Measurements from ENCODE around the gene AP3D1. TPM values are rescaled to one million over a fixed set of nuclear protein-coding genes. Genes with fewer than 3 reads are reported as not detected.

Gene AP3D1
- total and polyA plus RNA-seq, 10 donors, result 32.8 to 112 (median 96.2) TPM

- no peaks in the 10 kb centered on the region for H3K9me3 ChIP-seq
- H3K4me1 ChIP-seq, result peaks cover 25 to 75% (median 46%) of the 10 kb centered on the region in 6 donors
- H3K27ac ChIP-seq, result peak overlapping the region in 3 of 8 donors; percentile 42 to 91 (median 62)
- 82 to 95% (median 92%) methylated on average over 19 of the region's 19 CpGs for WGBS, 5 donors
- TF ChIP-seq POLR2A (IDR thresholded peaks at IDR 0.05) (no peak), CTCF (IDR thresholded peaks at IDR 0.05 in 8 of 11, conservative IDR thresholded peaks at IDR 0.05 in 3 of 11) (no peak), POLR2AphosphoS5 (IDR thresholded peaks at IDR 0.05) (peak; percentile 25 to 76 (median 49))
- no peaks in the 10 kb centered on the region for H3K27me3 ChIP-seq (replicated peaks in 1 of 7)
- peaks cover 0 to 61% (median 52%) of the 10 kb centered on the region in 6 donors for H3K36me3 ChIP-seq
- DNase-seq, result no peak
- intact Hi-C loops (cut with DNase I; ENCODE audit: low total_unique reads), result no loop called here
- H3K4me3 ChIP-seq, result no peak overlapping the region
Observed at GRCh38 chr19:2070986-2071673, 80.2 kb downstream of the AP3D1 start.

- WGBS, 5 donors, result 79 to 91% (median 87%) methylated on average over 10 of the region's 10 CpGs
- no peak for TF ChIP-seq POLR2A (IDR thresholded peaks at IDR 0.05)
- TF ChIP-seq CTCF (IDR thresholded peaks at IDR 0.05 in 8 of 11, conservative IDR thresholded peaks at IDR 0.05 in 3 of 11), result no peak
- no peak for TF ChIP-seq POLR2AphosphoS5 (IDR thresholded peaks at IDR 0.05)
- DNase-seq, result no peak
- Histone ChIP-seq H3K36me3 (peaks cover 0 to 54% (median 45%) of the 10 kb centered on the region in 6 donors), H3K27me3 (replicated peaks in 1 of 7) (no peaks in the 10 kb centered on the region), H3K27ac (peak overlapping the region in 5 of 8 donors; percentile 52 to 74 (median 62)), H3K4me1 (peaks cover 25 to 73% (median 44%) of the 10 kb centered on the region in 6 donors), H3K4me3 (no peak overlapping the region), H3K9me3 (no peaks in the 10 kb centered on the region)
- intact Hi-C loops (cut with DNase I; ENCODE audit: low total_unique reads), result no loop called here
Observed at GRCh38 chr19:2070436-2070827, 80.9 kb downstream of the AP3D1 start.

- peak; percentile 72 for DNase-seq
- 77 to 90% (median 81%) methylated on average over 24 to 38 of the region's 38 CpGs for WGBS, 5 donors
- intact Hi-C loops (cut with DNase I; ENCODE audit: low total_unique reads), result loop anchor here (5.0 kb wide), 1 partner anchor 48 kb away; the partner anchor contains the start of gene BTBD2
- Histone ChIP-seq H3K36me3 (no peaks in the 10 kb centered on the region), H3K9me3 (no peaks in the 10 kb centered on the region), H3K4me1 (peaks cover 28 to 82% (median 46%) of the 10 kb centered on the region in 6 donors), H3K4me3 (no peak overlapping the region), H3K27ac (peak overlapping the region in 7 of 8 donors; percentile 39 to 77 (median 67)), H3K27me3 (replicated peaks in 1 of 7) (no peaks in the 10 kb centered on the region)
- TF ChIP-seq POLR2AphosphoS5 (IDR thresholded peaks at IDR 0.05), result peak; percentile 52 to 86 (median 73)
- no peak for TF ChIP-seq POLR2A (IDR thresholded peaks at IDR 0.05)
- TF ChIP-seq CTCF (IDR thresholded peaks at IDR 0.05 in 8 of 11, conservative IDR thresholded peaks at IDR 0.05 in 3 of 11), result no peak
Observed at GRCh38 chr19:2064788-2065524, 86.4 kb downstream of the AP3D1 start.

GRCh38 chr19:2064395-2064787 is 87.0 kb downstream of the AP3D1 start:
- Histone ChIP-seq H3K4me3 (no peak overlapping the region), H3K27me3 (replicated peaks in 1 of 7) (no peaks in the 10 kb centered on the region), H3K4me1 (peaks cover 28 to 82% (median 46%) of the 10 kb centered on the region in 6 donors), H3K27ac (peak overlapping the region in 7 of 8 donors; percentile 39 to 77 (median 67)), H3K9me3 (no peaks in the 10 kb centered on the region), H3K36me3 (no peaks in the 10 kb centered on the region)
- no peak for TF ChIP-seq POLR2A (IDR thresholded peaks at IDR 0.05)
- no peak for TF ChIP-seq CTCF (IDR thresholded peaks at IDR 0.05 in 8 of 11, conservative IDR thresholded peaks at IDR 0.05 in 3 of 11)
- peak in 1 of 3 donors; percentile 4 for TF ChIP-seq POLR2AphosphoS5 (IDR thresholded peaks at IDR 0.05)
- intact Hi-C loops (cut with DNase I; ENCODE audit: low total_unique reads), result no loop called here
- DNase-seq, result no peak
- 79 to 86% (median 84%) methylated on average over 12 to 13 of the region's 13 CpGs for WGBS, 5 donors

All from spleen (tissue), 11 donors.